HEK293T (cell line): ENCODE results near the gene NUDT14.

Experiments used
- HDGF ChIP-seq: fragments of 450-650 bp; IDR thresholded peaks from 2 replicates; pipeline ENCODE4 v1.6.1; 2017; ENCODE audit warnings: antibody characterized with exemption, borderline replicate concordance
- PKNOX1 ChIP-seq: fragments of 450-650 bp; IDR thresholded peaks from 2 replicates; pipeline ENCODE4 v1.6.1; 2016
- SP1 ChIP-seq: fragments of 450-650 bp; IDR thresholded peaks from 2 replicates; pipeline ENCODE4 v1.6.1; 2017
- SUZ12 ChIP-seq: fragments of 450-650 bp; IDR thresholded peaks from 2 replicates; pipeline ENCODE4 v1.6.1; 2016; ENCODE audit warnings: mild to moderate bottlenecking

- TF ChIP-seq SUZ12 (no peak), HDGF (no peak), PKNOX1 (no peak), SP1 (no peak)
These were observed 6.9 kb upstream of the NUDT14 start for GRCh38 chr14:105187935-105188524.
